Measurements from ENCODE around the gene TNFRSF4. TPM values are rescaled to one million over a fixed set of nuclear protein-coding genes. Genes with fewer than 3 reads are reported as not detected.
A peak's percentile ranks its signal among the peaks of the same experiment; 100 is the strongest.

The TNFRSF4 gene
- total and polyA plus RNA-seq, 10 of the 15 experiments (the other 5 are each of a cell fraction or from before 2014, with no cell fraction given) = 0.05 to 7.3 (median 2.5) TPM; not detected in 1

DNA sequence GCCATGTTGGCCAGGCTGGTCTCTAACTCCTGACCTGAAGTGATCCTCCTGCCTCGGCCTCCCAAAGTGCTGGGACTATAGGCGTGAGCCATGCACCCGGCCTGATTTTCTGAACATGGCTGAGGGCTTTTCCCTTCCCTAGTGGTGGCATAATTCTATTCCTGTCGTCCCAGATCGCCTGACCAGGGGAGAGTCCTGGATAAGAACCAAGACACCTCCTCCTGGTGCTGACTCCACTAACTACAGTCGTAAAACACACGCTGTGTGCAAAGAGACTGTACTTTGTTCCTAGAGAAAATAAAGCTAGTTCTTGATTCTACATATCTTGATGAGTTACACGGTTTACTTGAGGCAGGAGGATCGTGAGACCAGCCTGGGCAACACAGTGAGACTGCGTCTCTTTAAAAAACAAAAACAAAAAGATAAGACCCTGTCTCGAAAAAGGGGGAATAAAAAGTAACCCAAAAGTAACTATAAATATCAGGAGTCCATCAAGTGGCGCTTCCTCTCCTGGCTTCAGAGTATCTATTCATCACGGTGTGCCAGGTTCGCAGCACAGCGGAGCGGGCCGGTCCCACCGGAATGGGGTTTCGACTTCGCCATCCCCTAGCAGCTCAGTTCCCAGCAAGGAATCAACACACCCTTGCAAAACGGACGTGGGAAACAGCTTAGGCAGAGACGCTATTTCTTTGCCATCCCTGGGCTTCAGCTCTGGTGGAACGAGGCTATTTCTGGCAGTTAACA, 16.9 kb upstream of the TNFRSF4 start:
- no peak for DNase-seq (ENCODE audit: low read depth, low spot score)
- H3K9ac ChIP-seq (ENCODE audit: control insufficient read depth, insufficient read depth, low read length) = peak overlapping the region; percentile 97
- no peaks in the 10 kb centered on the region; the same call in 2 of the 3 replicates for H3K9me3 ChIP-seq (replicated peaks; ENCODE audit: control insufficient read depth, insufficient read depth, low read length)
- WGBS (ENCODE audit: insufficient coverage, insufficient replicate concordance, low lambda C conversion rate, missing lambda C conversion rate) = 16% methylated on average over 24 of the region's 24 CpGs
- H3K4me3 ChIP-seq = peak overlapping the region; percentile 91
- ChIA-PET SMC1A (ENCODE audit: uncharacterized antibody, unreplicated experiment) (interaction anchor here (0.6 to 1.3 kb wide), 7 partner anchors 20 to 274 kb away, joined by 3 to 10 read pairs (median 3); no protein-coding TSS in a partner anchor), RAD21 (ENCODE audit: unreplicated experiment) (interaction anchor here (0.6 to 1.5 kb wide), 9 partner anchors 18 to 212 kb away, joined by 3 to 8 read pairs (median 5); no protein-coding TSS in a partner anchor), POLR2A (interaction anchor here (0.6 to 1.9 kb wide), 5 partner anchors 16 to 76 kb away, joined by 3 to 8 read pairs (median 3); no protein-coding TSS in a partner anchor), CTCF (interaction anchor here (0.6 to 1.8 kb wide), 5 partner anchors 10 to 145 kb away, joined by 4 to 21 read pairs (median 8); no protein-coding TSS in a partner anchor)
- TF ChIP-seq SMC3 (IDR thresholded peaks at IDR 0.05; ENCODE audit: borderline replicate concordance, low read length) = peak; percentile 19; the same call in 1 of the 2 replicates
- TF ChIP-seq, protein P1, sequence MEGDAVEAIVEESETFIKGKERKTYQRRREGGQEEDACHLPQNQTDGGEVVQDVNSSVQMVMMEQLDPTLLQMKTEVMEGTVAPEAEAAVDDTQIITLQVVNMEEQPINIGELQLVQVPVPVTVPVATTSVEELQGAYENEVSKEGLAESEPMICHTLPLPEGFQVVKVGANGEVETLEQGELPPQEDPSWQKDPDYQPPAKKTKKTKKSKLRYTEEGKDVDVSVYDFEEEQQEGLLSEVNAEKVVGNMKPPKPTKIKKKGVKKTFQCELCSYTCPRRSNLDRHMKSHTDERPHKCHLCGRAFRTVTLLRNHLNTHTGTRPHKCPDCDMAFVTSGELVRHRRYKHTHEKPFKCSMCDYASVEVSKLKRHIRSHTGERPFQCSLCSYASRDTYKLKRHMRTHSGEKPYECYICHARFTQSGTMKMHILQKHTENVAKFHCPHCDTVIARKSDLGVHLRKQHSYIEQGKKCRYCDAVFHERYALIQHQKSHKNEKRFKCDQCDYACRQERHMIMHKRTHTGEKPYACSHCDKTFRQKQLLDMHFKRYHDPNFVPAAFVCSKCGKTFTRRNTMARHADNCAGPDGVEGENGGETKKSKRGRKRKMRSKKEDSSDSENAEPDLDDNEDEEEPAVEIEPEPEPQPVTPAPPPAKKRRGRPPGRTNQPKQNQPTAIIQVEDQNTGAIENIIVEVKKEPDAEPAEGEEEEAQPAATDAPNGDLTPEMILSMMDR (IDR thresholded peaks at IDR 0.05 in 2 of 3, conservative IDR thresholded peaks at IDR 0.05 in 1 of 3; ENCODE audit: control insufficient read depth in 2 of 3, extremely low read depth in 1 of 3, insufficient read depth in 1 of 3, low read depth in 3 of 3, low read length in 3 of 3) = peak in 2 of 3 experiments; percentile 17 to 18; a peak in 2 of 6 replicates
- TF ChIP-seq, protein P2, sequence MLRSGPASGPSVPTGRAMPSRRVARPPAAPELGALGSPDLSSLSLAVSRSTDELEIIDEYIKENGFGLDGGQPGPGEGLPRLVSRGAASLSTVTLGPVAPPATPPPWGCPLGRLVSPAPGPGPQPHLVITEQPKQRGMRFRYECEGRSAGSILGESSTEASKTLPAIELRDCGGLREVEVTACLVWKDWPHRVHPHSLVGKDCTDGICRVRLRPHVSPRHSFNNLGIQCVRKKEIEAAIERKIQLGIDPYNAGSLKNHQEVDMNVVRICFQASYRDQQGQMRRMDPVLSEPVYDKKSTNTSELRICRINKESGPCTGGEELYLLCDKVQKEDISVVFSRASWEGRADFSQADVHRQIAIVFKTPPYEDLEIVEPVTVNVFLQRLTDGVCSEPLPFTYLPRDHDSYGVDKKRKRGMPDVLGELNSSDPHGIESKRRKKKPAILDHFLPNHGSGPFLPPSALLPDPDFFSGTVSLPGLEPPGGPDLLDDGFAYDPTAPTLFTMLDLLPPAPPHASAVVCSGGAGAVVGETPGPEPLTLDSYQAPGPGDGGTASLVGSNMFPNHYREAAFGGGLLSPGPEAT (IDR thresholded peaks at IDR 0.05; ENCODE audit: low read depth) = no peak
- peaks cover 4 to 22% of the 10 kb centered on the region in 2 experiments; a peak in 3 of 4 replicates for H3K36me3 ChIP-seq (ENCODE audit: control insufficient read depth in 2 of 2, insufficient read depth in 2 of 2, low read length in 1 of 2)
- H3K27me3 ChIP-seq (replicated peaks in 1 of 2; ENCODE audit: control insufficient read depth in 2 of 2, insufficient read depth in 2 of 2, low read length in 1 of 2) = no peaks in the 10 kb centered on the region
- peak overlapping the region; percentile 75 for H2AFZ ChIP-seq (ENCODE audit: control insufficient read depth, low read depth, low read length)
- H3K79me2 ChIP-seq (ENCODE audit: control insufficient read depth, insufficient read depth, low read length) = peaks cover 50% of the 10 kb centered on the region
- peak; percentile 72 for FAIRE-seq
- peak overlapping the region; percentile 93 for H3K27ac ChIP-seq (ENCODE audit: control insufficient read depth, insufficient read depth)
- BruUV-seq (replicated peaks) = TSS peak; percentile 87
- intact Hi-C loops (cut with micrococcal nuclease; ENCODE audit: unreplicated experiment) = loop anchor here (5.0 kb wide), 1 partner anchor 109 kb away; no protein-coding TSS in a partner anchor
- in situ Hi-C loops (cut with MboI) = no loop called here
- ATAC-seq = peak; percentile 15
- peaks cover 4% of the 10 kb centered on the region for H3K4me1 ChIP-seq (ENCODE audit: control insufficient read depth, insufficient read depth, low read length)
- no peaks in the 10 kb centered on the region for H4K20me1 ChIP-seq (ENCODE audit: control insufficient read depth, insufficient read depth)
- peak overlapping the region; percentile 75 for H3K4me2 ChIP-seq (ENCODE audit: control insufficient read depth, insufficient read depth)
